Measurements from ENCODE around the gene NOB1.

The NOB1 gene

DNA sequence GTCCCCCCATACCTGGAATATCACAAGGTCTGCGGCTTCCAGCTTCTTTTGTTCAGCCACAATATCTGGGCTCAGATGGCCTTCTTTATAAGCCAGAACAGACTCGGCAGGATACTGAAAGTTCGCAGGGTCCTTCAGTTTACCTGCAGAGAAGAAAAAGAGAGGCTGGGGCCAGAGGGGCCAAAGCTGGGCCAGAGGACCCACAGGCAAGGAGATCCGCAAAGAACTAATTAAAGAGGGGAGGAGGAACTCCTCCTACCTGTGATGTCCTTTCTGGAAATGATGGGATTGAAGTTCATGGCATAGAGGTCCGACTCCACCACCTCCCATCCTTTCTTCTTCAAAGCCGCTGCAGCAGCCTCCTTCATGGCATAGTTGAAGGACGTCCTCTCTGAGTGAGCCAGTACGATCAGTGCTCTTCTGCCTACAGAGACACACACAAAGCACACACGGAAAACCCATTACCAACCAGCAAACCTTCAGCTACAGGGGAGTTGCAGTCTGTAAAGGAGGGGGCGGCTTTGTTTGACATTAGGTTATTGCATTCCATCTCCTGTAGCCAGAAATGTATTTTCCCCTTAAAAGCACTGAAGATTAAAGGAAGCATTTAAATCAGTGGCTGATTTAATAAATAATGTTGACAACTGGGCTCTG is 36.5 kb downstream of the NOB1 start:
- DNase-seq: no peak

GRCh38 chr16:69717066-69717465 is 37.7 kb downstream of the NOB1 start:
- no peak for DNase-seq

GRCh38 chr16:69712914-69713581 is 41.7 kb downstream of the NOB1 start:
- DNase-seq: no peak

DNA sequence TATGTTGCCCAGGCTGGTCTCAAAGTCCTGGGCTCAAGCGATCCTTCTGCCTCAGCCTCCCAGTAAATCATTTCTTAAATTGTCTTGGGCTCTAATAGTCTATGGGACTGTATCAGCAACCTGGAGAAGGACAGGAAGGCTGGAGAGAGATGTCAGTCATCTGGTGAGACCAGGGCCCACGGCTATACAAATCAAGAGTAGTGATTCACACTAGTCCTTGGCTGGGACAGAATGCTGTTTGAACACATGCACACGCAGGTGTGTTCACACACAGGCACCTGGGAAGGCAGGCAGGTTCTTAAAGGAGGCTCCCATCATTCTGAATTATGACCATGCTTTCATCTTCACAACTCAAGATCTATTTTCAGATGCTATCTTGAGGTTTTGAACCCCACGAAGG is 42.4 kb downstream of the NOB1 start:
- no peak for DNase-seq

DNA sequence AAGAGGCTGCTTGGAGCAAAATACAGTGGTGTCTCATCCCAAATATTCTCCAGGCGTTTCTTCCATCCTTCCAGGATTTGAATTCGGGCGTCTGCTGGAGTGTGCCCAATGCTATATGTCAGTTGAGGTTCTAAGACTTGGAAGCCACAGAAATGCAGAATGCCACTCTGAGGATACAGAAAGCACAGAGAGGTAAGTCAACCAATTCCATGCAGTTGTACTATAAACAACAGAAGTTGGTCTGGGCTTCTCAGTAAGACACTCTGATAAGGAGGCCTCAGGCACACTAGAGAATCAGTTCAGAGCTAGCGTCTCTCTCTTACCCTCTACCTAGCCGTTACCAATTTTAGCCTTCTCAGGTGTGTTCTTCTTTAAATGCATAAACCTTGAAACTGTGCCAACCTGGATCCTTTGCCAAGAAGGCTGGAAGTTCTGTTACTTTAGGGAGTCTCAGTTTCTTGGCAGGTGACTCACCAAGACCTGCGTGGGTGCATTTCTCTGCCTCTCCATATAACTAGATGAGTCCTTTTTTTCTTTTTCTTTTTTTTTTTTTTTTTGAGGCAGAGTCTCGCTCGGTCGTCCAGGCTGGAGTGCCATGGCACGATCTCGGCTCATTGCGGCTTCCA is 43.5 kb downstream of the NOB1 start:
- no peak for DNase-seq

DNA sequence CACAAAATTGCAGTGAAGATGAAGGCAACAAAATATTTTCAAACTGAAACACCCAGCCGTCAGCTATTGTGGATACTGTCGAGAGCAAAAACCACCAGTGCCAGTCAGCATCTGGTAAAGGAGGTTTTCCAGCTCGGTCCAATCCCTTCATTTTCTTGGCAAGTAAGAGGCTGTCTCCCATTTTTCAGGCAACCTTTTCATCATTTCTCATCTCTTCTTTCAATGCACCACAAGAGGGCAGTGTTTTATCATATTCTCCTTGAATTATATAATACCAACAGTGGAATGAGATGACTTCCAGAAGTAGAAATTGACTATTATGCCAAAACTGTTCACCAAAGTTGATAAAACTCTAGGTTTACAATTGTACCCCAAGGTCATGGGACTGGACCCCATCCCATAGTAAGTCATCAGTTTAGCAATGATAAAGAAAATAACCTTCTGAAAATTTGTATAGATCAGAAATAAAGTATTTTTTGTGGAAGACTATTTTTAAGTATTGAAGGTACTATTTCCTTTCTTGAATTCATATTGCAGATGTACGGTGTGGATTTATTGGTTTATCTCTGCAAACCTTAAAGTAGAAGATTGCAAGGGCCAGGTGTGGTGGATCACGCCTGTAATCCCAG is 45.2 kb downstream of the NOB1 start:
- DNase-seq: peak; percentile 74

GRCh38 chr16:69707920-69708683 is 46.6 kb downstream of the NOB1 start:
- DNase-seq: no peak

- no peak for DNase-seq
These were observed 47.8 kb downstream of the NOB1 start for GRCh38 chr16:69706975-69707340.

DNA sequence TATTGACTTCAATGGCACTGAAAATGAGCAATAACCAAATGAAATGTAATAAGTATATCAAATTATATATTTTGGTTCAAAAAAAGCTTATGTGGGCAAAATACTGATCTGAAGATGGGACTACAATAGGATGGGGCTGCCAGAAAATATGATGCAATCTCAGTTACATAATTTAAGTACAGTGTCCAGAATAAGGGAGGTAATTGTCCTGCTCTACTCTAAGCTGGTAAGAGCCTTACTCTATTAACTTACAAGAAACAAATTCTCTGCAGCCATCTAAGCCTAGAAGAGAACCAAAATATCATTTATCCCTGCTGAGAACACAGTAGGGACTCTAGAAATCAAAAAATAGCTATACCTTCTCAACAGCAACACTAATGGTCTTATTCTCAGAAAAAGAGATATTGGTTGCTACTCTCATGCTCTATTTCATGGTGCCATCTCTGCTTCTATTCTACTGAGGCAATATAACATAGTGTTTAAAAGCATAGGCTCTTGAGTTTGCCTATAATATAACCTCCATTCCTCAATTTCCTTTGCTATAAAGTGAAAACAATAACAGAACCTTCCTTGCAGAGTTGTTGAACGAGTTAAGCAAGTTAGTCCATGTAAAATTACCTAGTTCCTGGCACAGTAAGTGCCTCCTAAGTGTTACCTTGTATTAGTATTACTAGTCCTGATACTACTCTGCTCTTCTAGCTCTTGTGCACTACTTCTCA is 48.3 kb downstream of the NOB1 start:
- no peak for DNase-seq

GRCh38 chr16:69703638-69704037 is 51.1 kb downstream of the NOB1 start:
- no peak for DNase-seq

- no peak for DNase-seq
These were observed 52.9 kb downstream of the NOB1 start for GRCh38 chr16:69701866-69702265.

- DNase-seq: no peak
These were observed 53.3 kb downstream of the NOB1 start for GRCh38 chr16:69701452-69701851.

DNA sequence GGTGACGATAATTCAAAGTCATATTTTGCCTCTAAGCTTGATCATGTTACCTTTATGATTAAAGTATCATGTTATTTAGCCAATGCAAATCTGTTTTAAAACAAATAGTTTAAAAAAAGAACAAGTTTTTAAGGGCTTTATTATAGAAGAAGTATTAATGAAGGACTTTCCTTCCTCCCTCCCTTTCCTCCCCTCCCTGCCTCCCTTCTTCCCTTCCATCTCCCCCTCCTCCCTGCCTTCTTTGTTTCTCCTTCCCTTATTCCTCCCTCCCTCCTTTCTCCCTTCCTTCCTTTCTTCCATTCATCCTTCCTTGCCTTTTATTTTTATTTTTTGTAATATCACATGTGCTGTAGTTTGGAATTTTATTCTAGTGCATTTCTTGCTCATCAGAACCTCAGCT is 54.8 kb downstream of the NOB1 start:
- no peak for DNase-seq

GRCh38 chr16:69698404-69698803 is 56.3 kb downstream of the NOB1 start:
- DNase-seq: no peak

DNA sequence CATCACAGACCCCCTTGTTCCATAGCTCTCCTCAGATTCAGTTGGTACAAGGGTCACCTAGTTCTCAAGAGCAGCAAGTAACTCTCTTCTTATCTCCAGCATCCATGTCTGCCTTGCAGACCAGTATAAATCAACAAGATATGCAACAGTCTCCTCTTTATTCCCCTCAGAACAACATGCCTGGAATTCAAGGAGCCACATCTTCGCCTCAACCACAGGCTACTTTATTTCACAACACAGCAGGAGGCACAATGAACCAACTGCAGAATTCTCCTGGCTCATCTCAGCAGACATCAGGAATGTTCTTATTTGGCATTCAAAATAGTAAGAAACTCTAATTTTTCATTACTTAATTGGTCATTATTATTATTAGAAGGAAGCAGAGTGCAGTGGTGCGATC is 60.8 kb downstream of the NOB1 start:
- no peak for DNase-seq

- DNase-seq: no peak
These were observed 62.5 kb downstream of the NOB1 start for GRCh38 chr16:69691980-69692911.

Measured in CD4-positive, alpha-beta T cell treated with Interleukin-10 for 1 hour (primary cell).